H1 (cell line): ENCODE data around the gene TBC1D22A. TPM values are rescaled to one million over a fixed set of nuclear protein-coding genes. Genes with fewer than 3 reads are reported as not detected.

Source experiments
- CHD7 ChIP-seq: fragments of 300-600 bp; sonication (generic); IDR thresholded peaks from 2 replicates; pipeline ENCODE4 v1.7.1; 2012; ENCODE audit warnings: low read length, moderate library complexity, mild to moderate bottlenecking, inconsistent platforms; ENCODE audit not compliant: insufficient replicate concordance
- CTBP2 ChIP-seq: IDR thresholded peaks from 2 replicates; pipeline ENCODE4 v1.7.0; 2011; ENCODE audit warnings: borderline replicate concordance, mild to moderate bottlenecking, moderate library complexity, mixed read lengths, low read length; ENCODE audit not compliant: insufficient read depth, insufficient read length
- CTCF ChIP-seq, 3 experiments: IDR thresholded peaks; 1 replicate in 2 of 3; 2 replicates in 1 of 3; pipeline versions ENCODE4 v1.5.1 to v1.6.1; 2011; ENCODE audit warnings: low read length in 3 of 3, mild to moderate bottlenecking in 3 of 3, inconsistent platforms in 2 of 3, low read depth in 1 of 3, moderate library complexity in 1 of 3; ENCODE audit not compliant: insufficient read depth in 1 of 3; ENCODE audit errors: control extremely low read depth in 1 of 3
- KDM4A ChIP-seq: IDR thresholded peaks from one replicate; pipeline ENCODE4 v1.7.1; 2012; ENCODE audit warnings: low read depth, mild to moderate bottlenecking, moderate library complexity, low read length, inconsistent platforms; ENCODE audit not compliant: severe bottlenecking
- MAFK ChIP-seq: IDR thresholded peaks from 2 replicates; pipeline ENCODE4 v1.6.1; 2012; ENCODE audit warnings: low read depth, mild to moderate bottlenecking, improper control_type of control experiment, low read length
- POLR2A ChIP-seq, 2 experiments: IDR thresholded peaks; 1 replicate in 1 of 2; 2 replicates in 1 of 2; pipeline ENCODE4 v1.6.1; 2011; ENCODE audit warnings: low read depth in 2 of 2, low read length in 2 of 2, mild to moderate bottlenecking in 2 of 2; ENCODE audit errors: control extremely low read depth in 1 of 2
- SAP30 ChIP-seq: fragments of 300-600 bp; sonication (generic); IDR thresholded peaks from 2 replicates; pipeline ENCODE4 v1.7.1; 2012; ENCODE audit warnings: low read length, moderate library complexity, mild to moderate bottlenecking, inconsistent platforms; ENCODE audit not compliant: insufficient read depth, insufficient replicate concordance
- SP1 ChIP-seq: IDR thresholded peaks from 2 replicates; pipeline ENCODE4 v1.6.1; 2011; ENCODE audit warnings: low read depth, low read length
- polyA plus RNA-seq, 7 experiments: library from polyadenylated mRNA; depleted of rRNA in 3 of 7; stranded (reverse) in 5 of 7; unstranded in 2 of 7; fragments of >200 nt in 5 of 7; fragments of 200-250 nt in 2 of 7; gene quantifications; 1 replicate in 5 of 7; 2 replicates in 1 of 7; 4 replicates in 1 of 7; pipeline versions ENCODE4 v1.2.1 to v1.2.3, GENCODE V29; 2011 to 2013; ENCODE audit warnings: missing spikeins in 2 of 7, mixed read lengths in 2 of 7
- total RNA-seq: library from RNA; stranded (reverse); fragmentation: NEBNext Ultra II Directional; extraction: Animal tissue kit (Norgen Biotek cat#: 25700); gene quantifications from 2 replicates; pipeline ENCODE4 v1.2.1, GENCODE V29; 2021

Gene TBC1D22A
- total and polyA plus RNA-seq, 2 of the 8 experiments (the other 6 are each of a cell fraction or from before 2014, with no cell fraction given) = 11.9 to 18.4 TPM

- TF ChIP-seq CHD7 = no peak
- no peak for TF ChIP-seq KDM4A
- no peak for TF ChIP-seq SP1
- TF ChIP-seq SAP30 = no peak
- TF ChIP-seq CTBP2 = no peak
- no peak for TF ChIP-seq MAFK
- no peak for TF ChIP-seq CTCF (IDR thresholded peaks at IDR 0.05; ENCODE audit: control extremely low read depth in 1 of 3, insufficient read depth in 1 of 3, low read depth in 1 of 3, low read length in 3 of 3)
- no peak for TF ChIP-seq POLR2A (IDR thresholded peaks at IDR 0.05; ENCODE audit: control extremely low read depth in 1 of 2, low read depth in 2 of 2, low read length in 2 of 2)
These were observed 339.0 kb downstream of the TBC1D22A start (continued) for GRCh38 chr22:47101321-47101885.
